Hematopoietic multipotent progenitor cell treated with erythropoietin and hydrocortisone succinate and interleukin-3 and kit ligand, for 17 days (in vitro differentiated cells): Measurements from ENCODE around the gene NMRAL1.

Source experiments
- DNase-seq: peaks from one replicate; pipeline ENCODE4 v3.0.0-alpha.2; 2015; ENCODE audit warnings: low spot score

NMRAL1 gene

DNA sequence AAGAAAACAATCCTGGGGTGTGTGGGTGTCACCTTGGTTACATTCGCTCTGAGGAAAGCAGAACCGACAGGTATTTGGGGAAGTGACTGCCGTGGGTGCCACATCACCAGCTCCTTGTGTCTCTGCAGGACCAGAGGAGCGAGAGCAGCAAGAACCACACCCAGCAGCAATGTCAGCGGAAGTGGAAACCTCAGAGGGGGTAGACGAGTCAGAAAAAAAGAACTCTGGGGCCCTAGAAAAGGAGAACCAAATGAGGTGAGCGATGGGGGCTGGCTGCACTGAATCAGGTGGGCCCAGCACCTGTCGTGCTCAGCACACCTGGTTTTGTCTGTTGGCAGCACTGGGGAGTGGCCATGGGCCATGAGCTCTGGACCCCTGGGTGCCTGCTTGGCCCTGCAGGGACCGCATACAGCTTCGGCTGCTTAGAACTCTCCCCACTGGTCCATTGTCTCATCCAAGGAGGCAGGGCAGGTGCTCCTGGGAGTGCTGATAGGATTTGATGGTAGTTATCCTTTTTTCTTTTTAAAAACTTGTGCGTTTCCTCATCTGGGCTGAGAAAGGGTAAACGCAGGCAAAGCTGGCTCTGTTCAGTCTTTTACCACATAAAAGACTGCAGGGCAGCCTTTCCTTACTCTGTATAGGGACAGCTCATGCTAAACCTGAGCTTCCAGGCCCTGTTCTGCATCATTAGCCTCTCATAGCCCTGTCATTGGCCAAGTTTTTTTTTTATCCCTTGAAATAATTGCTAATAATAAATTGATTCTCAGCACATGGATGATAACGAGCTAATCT is 31.1 kb upstream of the NMRAL1 start:
- DNase-seq: no peak

DNA sequence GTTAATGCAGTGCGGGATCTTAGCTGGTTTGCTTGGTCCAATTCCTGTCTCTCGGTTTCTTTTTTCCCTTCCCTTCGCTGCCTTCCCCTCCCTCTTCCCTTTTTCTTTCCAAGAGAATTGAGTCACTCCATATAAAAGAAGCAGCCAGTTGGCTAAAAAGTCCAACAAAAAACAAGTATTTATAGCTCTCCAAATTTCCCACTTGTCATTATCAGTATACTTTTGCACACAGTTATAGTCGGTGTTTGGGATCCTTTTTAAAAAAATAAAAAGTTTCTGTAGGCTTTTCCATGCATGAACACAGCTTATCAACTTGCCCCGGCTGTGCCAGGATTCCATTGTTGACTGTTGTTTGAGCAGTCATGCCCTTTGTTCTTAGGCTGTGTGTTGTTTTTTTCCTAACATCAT is 26.6 kb upstream of the NMRAL1 start:
- no peak for DNase-seq

DNA sequence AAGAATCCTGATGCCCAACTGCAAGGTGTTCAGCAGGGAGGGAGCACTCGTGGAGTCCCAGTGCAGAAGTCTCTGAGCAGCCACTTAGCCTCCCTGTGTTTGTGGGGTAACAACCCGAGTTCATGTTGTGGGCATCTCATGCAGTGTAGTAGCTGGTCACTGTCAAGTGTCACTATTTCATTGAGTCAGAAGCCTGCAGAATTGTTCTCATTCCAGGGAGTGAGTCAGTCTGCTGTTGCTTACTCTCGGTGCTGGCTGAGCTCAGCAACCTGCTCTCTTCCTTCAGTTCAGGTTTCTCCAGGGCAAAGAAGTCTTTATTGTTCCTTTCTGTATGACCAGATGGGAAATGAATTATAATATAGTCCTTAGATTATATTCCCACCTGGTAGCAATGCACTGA is 25.8 kb upstream of the NMRAL1 start:
- DNase-seq: no peak

- no peak for DNase-seq
Observed at GRCh38 chr16:4499196-4499555, 24.8 kb upstream of the NMRAL1 start.

DNA sequence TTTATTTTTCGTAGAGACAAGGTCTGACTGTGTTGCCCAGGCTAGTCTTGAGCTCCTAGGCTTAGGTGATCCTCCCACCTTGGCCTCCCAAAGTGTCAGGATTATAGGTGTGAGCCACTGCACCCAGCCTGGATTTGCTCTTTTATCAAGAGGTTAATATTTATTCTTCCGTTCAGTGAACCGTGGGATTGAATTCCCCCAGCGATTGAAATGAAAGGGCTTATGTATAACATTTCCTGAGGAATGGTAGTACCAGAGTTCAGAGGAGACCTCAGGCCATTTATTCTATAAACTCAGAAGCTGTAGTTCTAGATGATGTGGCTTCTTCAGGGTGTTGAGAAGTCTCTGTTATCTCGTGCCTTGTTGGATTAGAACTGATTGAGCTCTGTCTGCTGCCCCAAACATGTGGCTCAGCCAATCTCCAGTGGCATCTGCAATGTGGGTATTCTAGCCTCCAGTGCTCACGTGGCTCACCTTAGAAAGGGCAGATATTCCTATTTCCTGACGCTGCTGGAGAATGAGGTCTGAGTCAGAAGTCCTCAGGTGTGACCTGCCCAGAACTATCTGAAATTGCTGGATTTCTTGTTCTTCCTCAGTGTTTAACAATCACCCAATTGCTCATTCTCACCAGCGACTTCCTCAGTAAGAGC is 24.2 kb upstream of the NMRAL1 start:
- DNase-seq: no peak

GRCh38 chr16:4496305-4496704 is 21.9 kb upstream of the NMRAL1 start:
- no peak for DNase-seq

GRCh38 chr16:4495766-4496165 is 21.3 kb upstream of the NMRAL1 start:
- no peak for DNase-seq

DNA sequence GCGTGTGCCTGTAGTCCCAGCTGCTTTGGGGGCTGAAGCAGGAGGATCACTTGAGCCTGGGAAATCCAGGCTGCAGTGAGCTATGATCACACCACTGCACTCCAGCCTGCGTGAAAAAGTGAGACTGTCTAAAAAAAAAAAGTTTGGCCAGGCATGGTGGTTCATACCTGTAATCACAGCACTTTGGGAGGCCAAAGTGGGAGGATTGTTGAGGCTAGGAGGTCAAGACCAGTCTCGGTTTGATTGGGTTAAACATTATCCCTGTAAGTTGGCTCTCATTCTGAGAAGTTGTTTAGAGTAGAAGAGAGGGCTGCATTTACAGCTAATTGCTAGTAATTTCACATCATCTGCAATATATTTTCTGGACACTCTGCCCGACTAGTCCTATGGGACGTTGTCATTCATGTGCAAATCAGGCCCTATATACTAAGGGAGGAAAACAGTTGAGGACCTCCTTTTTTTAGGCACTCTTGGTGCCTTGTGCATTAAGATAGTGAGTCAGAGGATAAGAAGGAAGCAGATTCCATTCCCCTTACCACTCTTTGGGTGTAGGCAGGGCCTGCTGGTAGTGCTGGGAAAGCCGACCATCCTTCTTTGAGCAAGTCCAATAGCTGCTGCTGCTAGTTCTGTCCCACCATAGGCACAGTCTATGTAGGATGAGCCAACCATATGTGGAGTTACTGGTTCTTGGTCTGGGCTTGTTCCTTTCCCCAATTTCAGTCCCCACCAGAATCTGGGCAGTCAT is 20.5 kb upstream of the NMRAL1 start:
- no peak for DNase-seq

DNA sequence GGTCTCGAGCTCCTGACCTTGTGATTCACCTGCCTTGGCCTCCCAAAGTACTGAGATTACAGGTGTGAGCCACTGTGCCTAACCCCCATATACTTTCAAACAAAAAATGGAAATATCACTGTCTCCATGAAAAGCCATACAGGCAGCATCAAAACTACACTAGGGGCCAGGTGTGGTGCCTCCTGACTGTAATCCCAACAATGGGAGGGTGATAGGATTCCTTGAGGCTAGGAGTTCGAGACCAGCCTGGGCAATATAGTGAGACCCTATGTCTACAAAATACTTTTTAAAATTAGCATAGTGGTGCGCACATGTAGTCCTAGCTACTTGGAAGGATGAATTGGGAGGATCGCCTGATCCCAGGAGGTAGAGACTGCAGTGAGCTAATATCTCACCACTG is 17.5 kb upstream of the NMRAL1 start:
- no peak for DNase-seq

DNA sequence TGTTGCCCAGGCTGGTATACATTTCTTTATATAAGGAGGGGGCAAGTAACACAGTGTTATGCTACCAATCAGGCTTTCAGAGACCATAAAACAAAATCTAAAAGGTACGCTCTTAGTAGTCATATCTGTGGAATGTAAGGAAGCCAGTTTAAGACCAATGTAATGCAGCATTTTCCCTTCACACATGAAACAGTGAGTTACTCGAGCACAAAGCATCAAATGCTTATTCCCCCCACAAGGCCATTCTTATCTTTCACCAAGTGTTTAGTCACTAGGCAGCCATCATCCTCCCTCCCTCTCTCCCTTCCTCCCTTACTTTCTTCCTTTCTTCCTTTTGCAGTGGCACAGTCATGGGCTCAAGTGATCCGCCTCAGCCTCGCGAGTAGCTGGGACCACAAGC is 14.6 kb upstream of the NMRAL1 start:
- no peak for DNase-seq

DNA sequence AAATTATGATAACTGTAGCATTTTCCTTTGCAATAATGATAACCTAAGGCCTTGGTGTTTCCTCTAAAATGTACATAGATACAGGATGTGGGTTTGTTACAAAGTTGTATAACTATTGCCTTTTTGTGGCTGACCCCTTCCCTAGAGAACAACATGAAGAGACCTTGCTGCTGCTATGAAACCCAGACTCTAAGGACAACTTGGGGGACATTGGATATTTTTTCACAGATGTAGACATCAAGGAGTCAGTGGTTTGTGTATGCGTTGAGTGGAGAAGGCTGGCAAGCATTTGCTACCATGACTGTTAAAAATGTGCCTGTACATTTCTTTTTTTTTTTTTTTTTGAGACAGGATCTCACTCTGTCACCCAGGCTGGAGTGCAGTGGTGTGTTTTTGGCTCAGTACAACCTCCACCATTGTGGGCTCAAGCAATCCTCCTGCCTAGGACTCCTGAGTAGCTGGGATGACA is 14.1 kb upstream of the NMRAL1 start:
- no peak for DNase-seq

DNA sequence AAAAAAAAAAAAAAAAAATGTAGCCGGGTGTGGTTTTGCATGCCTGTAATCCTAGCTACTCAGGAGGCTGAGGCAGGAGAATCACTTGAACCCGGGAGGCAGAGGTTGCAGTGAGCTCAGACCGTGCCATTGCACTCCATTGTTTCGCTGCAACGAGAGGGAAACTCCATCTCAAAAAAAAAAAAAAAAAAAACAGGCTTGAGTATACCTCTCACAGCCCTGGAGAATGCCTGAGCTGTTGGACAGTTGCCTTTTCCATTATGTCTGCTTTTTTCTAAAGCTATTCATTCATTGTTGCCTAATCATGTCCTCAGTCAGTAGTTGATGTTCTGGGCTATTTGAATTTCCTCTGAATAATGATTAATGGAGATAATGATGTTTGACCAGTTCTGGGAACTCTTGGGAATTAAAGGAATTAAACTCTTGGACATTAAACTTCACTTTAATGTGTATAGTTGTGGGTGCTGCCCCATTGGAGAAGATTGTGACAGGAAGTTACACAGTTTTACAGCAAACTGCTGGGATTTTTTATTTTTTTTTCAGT is 13.6 kb upstream of the NMRAL1 start:
- DNase-seq: no peak

DNA sequence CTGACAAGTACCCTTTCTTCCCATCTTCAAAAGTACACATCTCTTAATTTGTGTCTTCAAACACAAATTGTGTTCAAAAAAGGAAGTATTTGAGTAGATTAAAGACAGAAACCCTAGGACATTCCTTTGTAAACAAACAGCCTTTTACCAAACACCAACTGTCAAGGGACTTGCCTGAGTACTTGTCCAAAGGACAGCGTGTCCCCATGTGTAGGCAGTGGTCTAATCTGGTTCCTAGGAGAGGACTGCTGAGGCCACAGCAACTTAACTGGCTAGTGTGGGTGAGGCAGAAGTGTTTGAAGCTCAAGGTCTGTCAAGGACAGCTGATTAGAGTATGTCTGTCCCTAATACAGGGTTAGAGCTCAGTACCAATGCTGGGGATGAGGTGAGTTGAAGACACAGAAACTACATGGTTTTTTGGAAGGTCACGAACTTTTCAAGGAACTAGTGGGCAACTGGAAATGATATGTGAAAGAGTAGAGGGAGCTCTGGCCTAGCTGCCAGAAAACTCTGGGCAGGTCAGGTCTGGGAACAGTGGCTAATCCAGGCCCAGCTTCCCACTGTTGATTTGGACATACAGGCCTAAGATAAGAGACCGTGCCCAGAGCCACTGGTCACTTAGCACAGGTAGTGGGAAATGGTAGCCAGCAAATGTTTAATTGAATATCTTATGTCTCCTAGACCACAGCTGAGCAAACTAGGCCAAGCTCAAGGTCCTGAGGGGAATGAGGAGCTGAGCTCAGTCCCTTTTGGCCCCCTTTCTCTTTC is 11.9 kb upstream of the NMRAL1 start:
- DNase-seq: no peak

DNA sequence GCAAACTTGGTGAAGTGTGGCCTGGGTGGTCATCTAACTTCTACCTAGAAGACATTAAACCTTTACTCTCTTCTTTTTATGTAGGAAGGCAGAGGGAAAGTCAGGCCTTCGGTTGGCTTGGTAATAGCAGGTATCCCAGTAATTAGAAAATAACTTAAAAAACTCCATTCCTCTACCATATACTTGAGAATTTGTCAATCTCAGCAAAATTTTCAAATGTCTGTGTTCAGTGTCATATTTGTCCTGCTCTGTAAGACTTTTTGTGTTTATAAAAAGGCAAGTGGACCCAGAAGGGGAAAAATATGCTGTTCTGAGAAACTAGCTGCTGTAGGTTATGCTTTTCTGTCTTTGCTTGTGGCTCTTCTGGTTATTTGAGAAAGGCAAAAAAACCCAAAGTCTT is 7.5 kb upstream of the NMRAL1 start:
- DNase-seq: no peak

- no peak for DNase-seq
Observed at GRCh38 chr16:4481526-4481925, 7.1 kb upstream of the NMRAL1 start.

- no peak for DNase-seq
Observed at GRCh38 chr16:4477966-4478365, 3.5 kb upstream of the NMRAL1 start.

DNA sequence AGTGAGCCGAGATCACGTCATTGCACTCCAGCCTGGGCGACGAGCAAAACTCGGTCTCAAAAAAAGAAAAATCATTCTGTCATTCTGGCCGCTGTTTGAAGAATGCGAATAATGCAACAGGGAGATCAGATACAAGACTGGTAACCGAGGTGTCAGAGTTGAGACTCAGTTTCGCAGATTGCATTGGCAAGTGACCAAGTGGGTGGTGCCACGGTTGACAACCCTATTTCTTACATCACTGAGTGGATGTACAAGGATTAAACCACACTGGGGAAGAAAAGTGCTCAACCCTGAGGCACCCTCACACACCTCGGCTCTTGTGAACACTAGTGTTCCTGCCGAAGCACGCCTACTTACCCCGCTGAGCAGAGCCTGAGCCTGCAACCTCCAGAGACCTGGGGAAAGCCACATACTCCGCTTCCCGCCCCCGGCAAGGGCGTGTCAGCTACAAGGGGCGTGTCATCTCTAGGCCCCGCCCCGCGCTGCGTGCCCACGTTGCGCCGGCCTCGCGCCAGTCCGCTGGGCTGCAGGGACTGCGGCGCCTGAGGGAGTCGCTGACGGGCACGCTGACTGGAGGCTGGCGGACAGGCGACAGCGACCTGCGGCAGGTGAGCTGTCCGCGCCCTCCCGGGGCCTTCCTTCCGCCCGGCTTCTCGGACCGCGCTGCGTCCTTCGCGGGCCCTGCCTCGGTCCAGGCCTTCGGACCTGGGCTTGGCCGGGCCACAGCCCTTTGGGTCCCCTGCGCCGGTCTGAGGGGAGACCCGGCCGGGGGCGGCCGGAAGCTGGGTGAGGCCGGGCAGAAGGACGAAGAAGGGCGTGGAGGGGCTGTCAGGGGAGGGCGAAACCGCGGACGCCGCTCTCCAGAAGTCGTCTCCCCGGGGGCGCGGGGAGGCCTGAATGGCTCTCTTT is 1.7 kb upstream of the NMRAL1 start, which contains the start of gene HMOX2:
HMOX2 (plus strand) TSS at position 519 of the 909 bp plus-strand sequence. CDS start 29,127 bp downstream, outside the sequence.
- DNase-seq: peak; percentile 86

GRCh38 chr16:4472880-4473279 is 1.5 kb downstream of the NMRAL1 start:
- DNase-seq: no peak

GRCh38 chr16:4471869-4472268 is 2.6 kb downstream of the NMRAL1 start:
- no peak for DNase-seq

GRCh38 chr16:4468972-4469371 is 5.5 kb downstream of the NMRAL1 start:
- DNase-seq: no peak

DNA sequence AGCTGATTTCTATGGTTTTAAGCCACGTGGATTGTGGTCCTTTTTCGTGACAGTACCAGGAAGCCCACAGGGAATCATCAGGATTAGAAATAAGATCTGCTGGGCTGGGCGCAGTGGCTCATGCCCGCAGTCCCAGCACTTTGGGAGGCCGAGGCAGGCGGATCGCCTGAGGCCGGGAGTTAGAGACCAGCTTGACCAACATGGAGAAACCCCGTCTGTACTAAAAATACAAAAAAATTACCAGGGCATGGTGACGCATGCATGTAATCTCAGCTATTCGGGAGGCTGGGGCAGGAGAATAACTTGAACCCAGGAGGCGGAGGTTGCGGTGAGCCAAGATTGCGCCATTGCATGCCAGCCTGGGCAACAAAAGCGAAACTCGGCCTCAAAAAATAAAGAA is 6.5 kb downstream of the NMRAL1 start:
- no peak for DNase-seq
